ENCODE results near the gene NCL. TPM values are rescaled to one million over a fixed set of nuclear protein-coding genes. Genes with fewer than 3 reads are reported as not detected.

NCL gene
- polyA plus RNA-seq, 4 donors, result 89.2 to 493 (median 192) TPM

DNA sequence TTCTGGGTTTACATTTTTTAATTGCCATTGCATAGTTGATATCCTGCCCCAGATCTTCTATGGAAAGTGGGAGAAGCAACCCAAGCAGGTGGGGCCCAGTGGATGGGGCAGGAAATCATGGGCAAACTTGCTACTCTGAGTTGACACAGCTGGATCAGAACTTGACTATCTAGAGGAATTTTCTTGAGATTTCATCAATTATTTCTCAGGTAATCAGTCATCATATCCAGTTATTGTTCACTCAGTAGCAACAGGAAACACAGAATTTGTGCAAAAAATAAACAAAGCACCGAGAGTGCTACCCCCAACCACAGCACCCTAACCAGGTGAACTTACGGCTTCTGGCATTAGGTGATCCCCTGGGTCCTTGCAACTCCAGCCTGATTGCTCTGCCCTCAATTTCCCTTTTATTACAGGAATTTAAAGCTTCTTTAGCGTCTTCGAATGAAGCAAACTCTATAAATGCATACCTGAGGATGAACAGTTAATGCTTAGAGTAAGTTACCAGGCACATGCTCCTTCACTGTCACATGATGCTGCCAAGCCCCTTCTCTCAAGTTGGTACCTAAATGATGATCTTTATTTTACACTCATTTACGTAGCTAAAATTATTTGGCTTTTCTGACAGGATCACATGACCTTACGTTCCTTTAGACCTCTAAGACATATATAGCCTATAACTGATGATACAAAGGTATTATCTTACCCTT is 7.8 kb downstream of the NCL start:
- DNase-seq (no peak), FAIRE-seq (no peak)
- H3K4me3 ChIP-seq (ENCODE audit: low read depth in 1 of 3, low read length in 3 of 3), result no peak overlapping the region
- 78 to 82% (median 79%) methylated on average over 6 of the region's 6 CpGs for WGBS, 3 donors
- no peaks in the 10 kb centered on the region for H3K27me3 ChIP-seq (ENCODE audit: control insufficient read depth in 3 of 3, insufficient read depth in 3 of 3, low read length in 3 of 3)
- peaks cover 0 to 6% (median 0%) of the 10 kb centered on the region in 3 donors for H3K4me1 ChIP-seq (ENCODE audit: control insufficient read depth in 3 of 3, insufficient read depth in 2 of 3, low read depth in 1 of 3, low read length in 2 of 3)
- H3K36me3 ChIP-seq (ENCODE audit: control insufficient read depth in 3 of 3, insufficient read depth in 2 of 3, low read depth in 1 of 3, low read length in 3 of 3), result peaks cover 52 to 55% (median 55%) of the 10 kb centered on the region in 3 donors
- H3K27ac ChIP-seq (ENCODE audit: low read depth in 1 of 3, low read length in 2 of 3), result no peak overlapping the region
- H3K9me3 ChIP-seq (ENCODE audit: control insufficient read depth in 2 of 2, insufficient read depth in 1 of 2, low read depth in 1 of 2, low read length in 1 of 2), result no peaks in the 10 kb centered on the region

DNA sequence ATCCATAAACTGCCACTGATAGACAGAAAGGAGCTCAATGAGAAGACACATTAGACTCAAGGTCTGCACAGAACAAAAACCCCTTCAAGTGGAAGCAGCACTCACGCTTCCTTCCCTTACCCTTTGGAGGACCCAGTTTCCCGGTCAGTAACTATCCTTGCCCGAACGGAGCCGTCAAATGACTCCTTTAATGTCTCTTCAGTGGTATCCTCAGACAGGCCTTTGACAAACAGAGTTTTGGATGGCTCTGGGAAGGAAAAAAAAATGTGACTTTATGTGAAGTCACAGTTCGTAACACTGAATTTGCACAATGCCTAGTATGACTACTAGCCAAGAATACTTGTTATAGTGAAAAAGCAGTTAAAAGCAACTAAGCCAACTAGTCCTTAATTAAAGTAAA is 8.4 kb downstream of the NCL start:
- peaks cover 0 to 6% (median 0%) of the 10 kb centered on the region in 3 donors for H3K4me1 ChIP-seq (ENCODE audit: control insufficient read depth in 3 of 3, insufficient read depth in 2 of 3, low read depth in 1 of 3, low read length in 2 of 3)
- H3K9me3 ChIP-seq (ENCODE audit: control insufficient read depth in 2 of 2, insufficient read depth in 1 of 2, low read depth in 1 of 2, low read length in 1 of 2), result no peaks in the 10 kb centered on the region
- H3K36me3 ChIP-seq (ENCODE audit: control insufficient read depth in 3 of 3, insufficient read depth in 2 of 3, low read depth in 1 of 3, low read length in 3 of 3), result peaks cover 49 to 54% (median 50%) of the 10 kb centered on the region in 3 donors
- FAIRE-seq (no peak), DNase-seq (no peak)
- no peak overlapping the region for H3K4me3 ChIP-seq (ENCODE audit: low read depth in 1 of 3, low read length in 3 of 3)
- no peak overlapping the region for H3K27ac ChIP-seq (ENCODE audit: low read depth in 1 of 3, low read length in 2 of 3)
- H3K27me3 ChIP-seq (ENCODE audit: control insufficient read depth in 3 of 3, insufficient read depth in 3 of 3, low read length in 3 of 3), result no peaks in the 10 kb centered on the region
- WGBS, 3 donors, result 89 to 92% (median 90%) methylated on average over 6 of the region's 6 CpGs

DNA sequence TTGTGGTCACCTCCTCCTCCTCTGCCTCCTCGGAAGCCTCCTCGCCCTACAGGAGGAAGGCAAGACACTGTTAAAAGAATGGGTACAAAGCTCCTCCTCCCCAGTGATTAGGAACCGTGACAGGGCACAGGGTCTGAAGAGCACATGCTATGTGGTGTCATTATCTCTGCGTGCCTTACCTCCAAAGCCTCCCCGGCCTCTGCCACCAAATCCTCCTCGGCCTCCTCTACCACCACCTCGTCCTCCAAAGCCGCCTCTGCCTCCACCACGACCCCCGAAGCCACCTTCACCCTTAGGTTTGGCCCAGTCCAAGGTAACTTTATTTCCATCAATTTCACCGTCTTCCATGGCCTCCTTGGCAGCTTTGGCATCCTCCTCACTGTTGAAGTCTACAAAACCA is 9.1 kb downstream of the NCL start:
- 82 to 86% (median 82%) methylated on average over 11 of the region's 11 CpGs for WGBS, 3 donors

DNA sequence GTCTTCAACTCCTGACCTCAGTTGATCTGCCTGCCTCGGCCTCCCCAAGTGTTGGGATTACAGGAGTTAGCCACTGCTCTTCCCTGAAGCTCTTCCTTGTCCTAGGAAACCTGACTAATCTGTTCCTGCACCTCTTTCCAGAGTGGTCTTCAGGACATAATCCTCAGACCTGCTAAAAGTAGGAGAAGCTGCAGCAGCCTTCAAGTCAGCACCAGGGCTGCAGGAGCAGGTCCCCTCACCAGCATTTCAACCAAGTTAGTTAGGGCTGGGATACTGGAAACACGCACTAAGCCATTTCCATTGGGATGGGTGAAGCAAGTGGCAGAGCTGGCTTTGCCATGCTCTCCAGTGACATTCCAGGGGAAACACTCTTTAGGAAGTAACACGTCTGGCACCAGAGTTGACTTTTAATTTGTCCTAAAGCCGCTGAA is 9.9 kb downstream of the NCL start:
- H3K36me3 ChIP-seq (ENCODE audit: control insufficient read depth in 3 of 3, insufficient read depth in 2 of 3, low read depth in 1 of 3, low read length in 3 of 3), result peaks cover 39 to 42% (median 40%) of the 10 kb centered on the region in 3 donors
- no peaks in the 10 kb centered on the region for H3K9me3 ChIP-seq (ENCODE audit: control insufficient read depth in 2 of 2, insufficient read depth in 1 of 2, low read depth in 1 of 2, low read length in 1 of 2)

More for the DNA sequence above, 9.1 kb downstream of the NCL start:
- Histone ChIP-seq H3K9me3 (ENCODE audit: control insufficient read depth in 2 of 2, insufficient read depth in 1 of 2, low read depth in 1 of 2, low read length in 1 of 2) (no peaks in the 10 kb centered on the region), H3K4me3 (ENCODE audit: low read depth in 1 of 3, low read length in 3 of 3) (no peak overlapping the region), H3K4me1 (ENCODE audit: control insufficient read depth in 3 of 3, insufficient read depth in 2 of 3, low read depth in 1 of 3, low read length in 2 of 3) (peaks cover 0 to 6% (median 0%) of the 10 kb centered on the region in 3 donors), H3K36me3 (ENCODE audit: control insufficient read depth in 3 of 3, insufficient read depth in 2 of 3, low read depth in 1 of 3, low read length in 3 of 3) (peaks cover 45 to 48% (median 47%) of the 10 kb centered on the region in 3 donors), H3K27ac (ENCODE audit: low read depth in 1 of 3, low read length in 2 of 3) (no peak overlapping the region), H3K27me3 (ENCODE audit: control insufficient read depth in 3 of 3, insufficient read depth in 3 of 3, low read length in 3 of 3) (no peaks in the 10 kb centered on the region)
- FAIRE-seq (no peak), DNase-seq (no peak)

DNA sequence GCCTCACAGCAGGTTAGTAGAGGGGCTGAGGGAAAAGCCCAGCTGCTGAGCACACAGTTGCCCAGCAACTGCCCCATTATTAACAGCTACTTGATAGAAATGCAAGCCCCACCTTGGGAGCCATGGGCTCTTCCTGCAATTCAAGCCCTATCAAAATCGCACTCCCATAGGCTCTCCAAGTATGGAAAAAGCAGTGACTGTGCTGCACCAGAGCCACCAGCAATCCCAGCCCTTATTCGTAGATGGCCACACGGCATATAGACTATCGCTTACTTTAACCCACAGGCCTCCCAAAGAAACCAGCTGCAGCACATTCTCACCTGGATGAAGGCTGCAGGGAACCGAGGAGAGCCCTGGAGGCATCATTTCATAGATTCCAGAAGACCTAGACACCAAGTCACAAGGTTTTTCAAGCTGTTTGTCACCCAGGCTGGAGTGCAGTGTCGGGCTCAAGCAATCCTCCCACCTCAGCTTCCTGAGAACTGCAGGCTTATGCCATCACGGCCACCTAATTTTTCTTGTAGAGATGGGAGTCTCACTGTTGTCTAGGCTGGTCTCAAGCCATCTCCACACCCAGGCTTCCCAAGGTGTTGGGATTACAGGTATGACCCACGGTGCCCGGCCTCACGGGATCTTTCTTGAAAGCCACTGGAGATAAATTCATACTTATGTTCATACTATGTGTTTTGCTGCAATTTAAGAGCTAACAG is 11.3 kb downstream of the NCL start:
- DNase-seq, result peak in 1 of 2 donors; percentile 27

More for the DNA sequence above, 9.9 kb downstream of the NCL start:
- DNase-seq (no peak), FAIRE-seq (no peak)
- no peak overlapping the region for H3K27ac ChIP-seq (ENCODE audit: low read depth in 1 of 3, low read length in 2 of 3)
- H3K27me3 ChIP-seq (ENCODE audit: control insufficient read depth in 3 of 3, insufficient read depth in 3 of 3, low read length in 3 of 3), result no peaks in the 10 kb centered on the region
- no peak overlapping the region for H3K4me3 ChIP-seq (ENCODE audit: low read depth in 1 of 3, low read length in 3 of 3)
- peaks cover 0 to 6% (median 0%) of the 10 kb centered on the region in 3 donors for H3K4me1 ChIP-seq (ENCODE audit: control insufficient read depth in 3 of 3, insufficient read depth in 2 of 3, low read depth in 1 of 3, low read length in 2 of 3)
- WGBS, 3 donors, result 83 to 85% (median 83%) methylated on average over 4 of the region's 4 CpGs

DNA sequence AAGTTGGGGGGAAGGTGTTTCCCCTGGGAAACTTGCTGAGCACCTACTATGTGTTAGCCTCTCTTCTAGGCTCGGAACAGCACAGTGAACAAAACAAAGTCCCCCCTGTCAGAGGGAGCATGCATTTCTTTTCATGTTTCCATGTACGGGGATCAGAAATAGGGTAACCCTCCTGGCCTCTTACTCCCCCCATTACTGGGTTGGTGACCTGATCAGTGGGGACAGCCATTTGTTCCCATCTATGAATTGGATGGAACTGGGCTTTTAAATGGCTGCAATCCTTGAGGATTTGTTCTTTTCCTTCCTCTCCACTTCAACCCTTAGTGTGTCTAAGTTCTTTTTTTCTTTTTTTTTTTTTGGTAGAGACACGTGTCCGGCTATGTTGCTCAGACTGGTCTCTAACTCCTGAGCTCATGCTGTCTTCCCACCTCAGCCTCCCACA is 13.7 kb downstream of the NCL start:
- H3K4me3 ChIP-seq (ENCODE audit: low read depth in 1 of 3, low read length in 3 of 3), result no peak overlapping the region
- WGBS, 3 donors, result 83 to 85% (median 85%) methylated on average over 4 of the region's 4 CpGs
- peaks cover 9 to 30% (median 14%) of the 10 kb centered on the region in 3 donors for H3K36me3 ChIP-seq (ENCODE audit: control insufficient read depth in 3 of 3, insufficient read depth in 2 of 3, low read depth in 1 of 3, low read length in 3 of 3)
- FAIRE-seq (no peak), DNase-seq (no peak)
- H3K9me3 ChIP-seq (ENCODE audit: control insufficient read depth in 2 of 2, insufficient read depth in 1 of 2, low read depth in 1 of 2, low read length in 1 of 2), result no peaks in the 10 kb centered on the region
- H3K4me1 ChIP-seq (ENCODE audit: control insufficient read depth in 3 of 3, insufficient read depth in 2 of 3, low read depth in 1 of 3, low read length in 2 of 3), result peaks cover 0 to 6% (median 0%) of the 10 kb centered on the region in 3 donors
- H3K27ac ChIP-seq (ENCODE audit: low read depth in 1 of 3, low read length in 2 of 3), result no peak overlapping the region
- H3K27me3 ChIP-seq (ENCODE audit: control insufficient read depth in 3 of 3, insufficient read depth in 3 of 3, low read length in 3 of 3), result no peaks in the 10 kb centered on the region

More for the DNA sequence above, 11.3 kb downstream of the NCL start:
- peaks cover 0 to 6% (median 0%) of the 10 kb centered on the region in 3 donors for H3K4me1 ChIP-seq (ENCODE audit: control insufficient read depth in 3 of 3, insufficient read depth in 2 of 3, low read depth in 1 of 3, low read length in 2 of 3)
- FAIRE-seq, result no peak
- H3K36me3 ChIP-seq (ENCODE audit: control insufficient read depth in 3 of 3, insufficient read depth in 2 of 3, low read depth in 1 of 3, low read length in 3 of 3), result peaks cover 28 to 40% (median 29%) of the 10 kb centered on the region in 3 donors
- no peak overlapping the region for H3K4me3 ChIP-seq (ENCODE audit: low read depth in 1 of 3, low read length in 3 of 3)
- WGBS, 3 donors, result 61 to 69% (median 64%) methylated on average over 10 of the region's 10 CpGs
- H3K27ac ChIP-seq (ENCODE audit: low read depth in 1 of 3, low read length in 2 of 3), result no peak overlapping the region
- H3K27me3 ChIP-seq (ENCODE audit: control insufficient read depth in 3 of 3, insufficient read depth in 3 of 3, low read length in 3 of 3), result no peaks in the 10 kb centered on the region
- no peaks in the 10 kb centered on the region for H3K9me3 ChIP-seq (ENCODE audit: control insufficient read depth in 2 of 2, insufficient read depth in 1 of 2, low read depth in 1 of 2, low read length in 1 of 2)

DNA sequence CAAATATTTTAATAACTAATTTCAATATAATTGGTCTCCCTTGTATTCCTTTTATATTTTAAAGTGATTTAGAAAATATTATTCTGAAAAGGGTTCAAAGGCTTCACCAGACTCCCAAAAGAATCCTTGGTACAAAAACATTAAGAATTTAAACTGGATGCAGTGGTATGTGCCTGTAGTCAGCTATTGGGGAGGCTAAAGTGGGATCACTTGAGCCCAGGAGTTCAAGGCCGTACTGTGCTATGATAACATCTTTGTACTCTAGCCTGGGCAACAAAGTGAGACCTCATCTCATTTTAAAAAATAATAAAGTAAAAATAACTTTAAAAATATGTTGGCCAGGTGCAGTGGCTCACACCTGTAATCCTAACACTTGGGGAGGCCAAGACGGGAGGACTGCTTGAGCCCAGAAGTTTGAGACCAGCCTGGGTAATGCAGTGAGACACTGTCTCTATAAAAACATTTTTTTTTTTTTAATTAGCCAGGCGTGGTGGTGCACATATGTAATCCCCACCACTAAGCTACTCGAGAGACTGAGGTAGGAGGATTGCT is 14.7 kb downstream of the NCL start:
- FAIRE-seq (no peak), DNase-seq (no peak)
- Histone ChIP-seq H3K27ac (ENCODE audit: low read depth in 1 of 3, low read length in 2 of 3) (no peak overlapping the region), H3K4me3 (ENCODE audit: low read depth in 1 of 3, low read length in 3 of 3) (no peak overlapping the region), H3K36me3 (ENCODE audit: control insufficient read depth in 3 of 3, insufficient read depth in 2 of 3, low read depth in 1 of 3, low read length in 3 of 3) (peaks cover 4 to 25% (median 6%) of the 10 kb centered on the region in 3 donors), H3K4me1 (ENCODE audit: control insufficient read depth in 3 of 3, insufficient read depth in 2 of 3, low read depth in 1 of 3, low read length in 2 of 3) (peaks cover 0 to 6% (median 0%) of the 10 kb centered on the region in 3 donors), H3K27me3 (ENCODE audit: control insufficient read depth in 3 of 3, insufficient read depth in 3 of 3, low read length in 3 of 3) (no peaks in the 10 kb centered on the region), H3K9me3 (ENCODE audit: control insufficient read depth in 2 of 2, insufficient read depth in 1 of 2, low read depth in 1 of 2, low read length in 1 of 2) (no peaks in the 10 kb centered on the region)
- 75 to 87% (median 86%) methylated on average over 4 of the region's 4 CpGs for WGBS, 3 donors

DNA sequence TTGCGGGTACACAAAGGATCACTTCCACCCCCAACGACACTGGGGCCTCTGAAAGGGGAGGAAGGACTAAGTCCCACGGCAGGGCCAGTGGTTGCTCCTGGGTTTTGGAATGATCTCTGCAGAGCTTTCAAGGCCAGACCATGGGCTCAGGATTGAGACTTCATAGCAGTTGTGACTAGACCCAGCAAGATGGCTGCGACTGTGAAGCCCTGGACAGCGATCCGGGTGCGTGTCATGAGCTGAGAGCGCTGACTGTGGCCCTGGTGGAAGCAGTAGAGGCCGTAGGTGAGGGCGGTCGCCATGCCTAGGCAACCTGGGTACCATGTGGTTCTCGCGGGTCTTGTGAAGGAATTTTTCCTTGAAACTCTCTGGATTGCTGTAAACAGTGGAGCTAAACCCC is 27.3 kb downstream of the NCL start:
- FAIRE-seq (no peak), DNase-seq (no peak)
- Histone ChIP-seq H3K4me1 (ENCODE audit: control insufficient read depth in 3 of 3, insufficient read depth in 2 of 3, low read depth in 1 of 3, low read length in 2 of 3) (no peaks in the 10 kb centered on the region), H3K27me3 (ENCODE audit: control insufficient read depth in 3 of 3, insufficient read depth in 3 of 3, low read length in 3 of 3) (no peaks in the 10 kb centered on the region), H3K9me3 (ENCODE audit: control insufficient read depth in 2 of 2, insufficient read depth in 1 of 2, low read depth in 1 of 2, low read length in 1 of 2) (peaks cover 0 to 6% of the 10 kb centered on the region in 2 donors), H3K36me3 (ENCODE audit: control insufficient read depth in 3 of 3, insufficient read depth in 2 of 3, low read depth in 1 of 3, low read length in 3 of 3) (no peaks in the 10 kb centered on the region), H3K4me3 (ENCODE audit: low read depth in 1 of 3, low read length in 3 of 3) (no peak overlapping the region), H3K27ac (ENCODE audit: low read depth in 1 of 3, low read length in 2 of 3) (no peak overlapping the region)
- 91 to 94% (median 91%) methylated on average over 13 of the region's 13 CpGs for WGBS, 3 donors
